Mammary epithelial cell (primary cell): ENCODE results near the gene DEFB132.

Source experiments
- EZH2 ChIP-seq: IDR thresholded peaks from 2 replicates; pipeline ENCODE4 v1.6.1; 2012; ENCODE audit warnings: low read length, inconsistent platforms, borderline replicate concordance
- TF ChIP-seq, protein P1 (sequence below), 2 donors: IDR thresholded peaks in 1 of 2; conservative IDR thresholded peaks in 1 of 2; 2 replicates each; pipeline ENCODE4 v1.5.1; 2011 to 2012; ENCODE audit warnings: inconsistent platforms in 2 of 2, low read length in 2 of 2, mild to moderate bottlenecking in 2 of 2, control low read depth in 1 of 2, low read depth in 1 of 2; ENCODE audit not compliant: insufficient read depth in 1 of 2; ENCODE audit errors: extremely low read depth in 1 of 2

DNA sequence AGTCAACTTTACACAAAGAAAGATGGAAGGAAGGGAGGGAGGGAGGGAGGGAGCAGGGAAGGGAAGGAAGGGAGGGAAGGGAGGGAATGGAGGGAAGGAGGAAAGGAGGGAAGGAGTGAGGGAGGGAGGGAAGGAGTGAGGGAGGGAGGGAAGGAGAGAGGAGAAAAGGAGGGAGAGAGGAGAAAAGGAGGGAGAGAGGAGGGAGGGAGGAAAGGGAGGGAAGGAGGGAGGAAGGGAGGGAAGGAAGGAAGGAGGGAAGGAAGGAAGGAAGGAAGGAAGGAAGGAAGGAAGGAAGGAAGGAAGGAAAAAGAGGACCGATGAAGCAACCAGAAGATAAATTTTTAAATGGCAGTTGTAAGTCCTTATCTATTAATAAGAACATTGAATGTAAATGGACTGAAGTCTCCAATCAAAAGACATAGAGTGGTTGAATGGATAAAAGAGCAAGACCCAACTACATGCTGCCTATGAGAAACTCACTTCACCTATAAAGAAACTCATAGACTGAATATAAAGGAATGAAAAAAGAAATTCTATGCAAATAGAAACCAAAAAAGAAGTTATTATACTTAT lies 36.2 kb upstream of the DEFB132 start:
- TF ChIP-seq, protein P1, sequence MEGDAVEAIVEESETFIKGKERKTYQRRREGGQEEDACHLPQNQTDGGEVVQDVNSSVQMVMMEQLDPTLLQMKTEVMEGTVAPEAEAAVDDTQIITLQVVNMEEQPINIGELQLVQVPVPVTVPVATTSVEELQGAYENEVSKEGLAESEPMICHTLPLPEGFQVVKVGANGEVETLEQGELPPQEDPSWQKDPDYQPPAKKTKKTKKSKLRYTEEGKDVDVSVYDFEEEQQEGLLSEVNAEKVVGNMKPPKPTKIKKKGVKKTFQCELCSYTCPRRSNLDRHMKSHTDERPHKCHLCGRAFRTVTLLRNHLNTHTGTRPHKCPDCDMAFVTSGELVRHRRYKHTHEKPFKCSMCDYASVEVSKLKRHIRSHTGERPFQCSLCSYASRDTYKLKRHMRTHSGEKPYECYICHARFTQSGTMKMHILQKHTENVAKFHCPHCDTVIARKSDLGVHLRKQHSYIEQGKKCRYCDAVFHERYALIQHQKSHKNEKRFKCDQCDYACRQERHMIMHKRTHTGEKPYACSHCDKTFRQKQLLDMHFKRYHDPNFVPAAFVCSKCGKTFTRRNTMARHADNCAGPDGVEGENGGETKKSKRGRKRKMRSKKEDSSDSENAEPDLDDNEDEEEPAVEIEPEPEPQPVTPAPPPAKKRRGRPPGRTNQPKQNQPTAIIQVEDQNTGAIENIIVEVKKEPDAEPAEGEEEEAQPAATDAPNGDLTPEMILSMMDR (conservative IDR thresholded peaks at IDR 0.05 in 1 of 2, IDR thresholded peaks at IDR 0.05 in 1 of 2; ENCODE audit: extremely low read depth in 1 of 2, insufficient read depth in 1 of 2, low read depth in 1 of 2, low read length in 2 of 2) = no peak
- no peak for TF ChIP-seq EZH2
